ENCODE data around the gene CENPB.

- TF ChIP-seq CTCF (IDR thresholded peaks at IDR 0.05; ENCODE audit: low read length) (no peak), EZH2 (IDR thresholded peaks at IDR 0.05; ENCODE audit: borderline replicate concordance, low read length) (no peak)
These were observed 14.3 kb upstream of the CENPB start for GRCh38 chr20:3800878-3801260.
